Measurements from ENCODE around the gene C1QTNF2. TPM values are rescaled to one million over a fixed set of nuclear protein-coding genes. Genes with fewer than 3 reads are reported as not detected.

Gene C1QTNF2
- total RNA-seq, 4 donors from 2014 or later: 0.59 to 16.5 (median 3.0) TPM

DNA sequence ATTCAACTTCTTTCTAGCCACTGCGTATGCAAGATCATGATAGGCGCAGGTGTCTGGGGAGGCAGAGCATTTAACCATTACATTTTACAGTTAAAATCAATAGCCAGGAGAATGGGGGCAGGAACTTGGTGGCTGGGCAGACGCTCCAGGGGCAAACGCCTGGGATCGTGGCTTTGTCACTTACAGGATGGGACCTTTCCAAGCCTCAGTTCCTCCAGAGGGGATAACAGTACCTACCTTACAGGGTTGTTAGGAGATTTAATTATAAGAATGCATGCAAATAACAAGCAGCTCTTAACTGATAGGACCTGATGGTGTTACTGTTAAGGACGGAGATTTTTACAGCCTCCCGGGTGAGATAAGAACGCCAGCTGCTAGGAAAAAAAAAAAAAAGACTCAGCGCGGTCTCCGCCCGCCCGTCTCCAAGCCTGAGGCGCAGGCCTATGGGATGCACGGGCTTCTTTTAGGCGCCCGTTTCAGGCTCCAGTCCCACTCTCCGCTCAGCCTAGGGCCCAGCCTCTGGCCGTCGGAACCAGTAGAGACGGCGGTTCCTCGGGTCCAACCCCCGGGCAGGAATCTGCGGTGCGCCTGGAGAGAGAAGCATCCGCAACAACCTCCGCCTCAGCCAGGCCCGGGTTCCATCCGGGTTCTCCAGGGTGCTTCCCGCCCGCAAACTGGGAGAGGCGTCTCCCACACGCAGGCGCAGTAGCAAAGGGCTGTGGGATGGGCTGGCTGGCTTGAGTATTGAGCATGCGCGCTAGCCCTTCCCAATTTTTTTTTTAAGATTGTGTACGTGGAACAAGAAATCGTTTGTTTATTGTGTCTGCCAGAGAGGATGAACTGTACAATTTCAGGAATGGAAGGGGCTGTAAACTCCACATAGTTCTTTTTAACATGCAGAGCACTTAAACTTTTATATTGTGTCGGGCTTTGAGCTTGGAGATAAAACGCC is 29.3 kb upstream of the C1QTNF2 start, which contains the start of gene FAM200C:
TSS of gene FAM200C (minus strand) at position 653 of the 952 bp plus-strand sequence. CDS start 4,564 bp downstream, outside the sequence.
- Histone ChIP-seq H3K4me3 (peak within 1 kb of the TSS; percentile 55 to 74), H3K27me3 (no peaks in the 10 kb centered on the region), H3K4me1 (no peaks in the 10 kb centered on the region), H3K36me3 (no peaks in the 10 kb centered on the region), H3K9me3 (no peaks in the 10 kb centered on the region), H3K27ac (peak within 1 kb of the TSS; percentile 82 to 92)
- peak; percentile 89 to 90 for DNase-seq
- intact Hi-C loops (cut with DNase I; ENCODE audit: low total_unique reads): no loop called here
- TF ChIP-seq, protein P1, sequence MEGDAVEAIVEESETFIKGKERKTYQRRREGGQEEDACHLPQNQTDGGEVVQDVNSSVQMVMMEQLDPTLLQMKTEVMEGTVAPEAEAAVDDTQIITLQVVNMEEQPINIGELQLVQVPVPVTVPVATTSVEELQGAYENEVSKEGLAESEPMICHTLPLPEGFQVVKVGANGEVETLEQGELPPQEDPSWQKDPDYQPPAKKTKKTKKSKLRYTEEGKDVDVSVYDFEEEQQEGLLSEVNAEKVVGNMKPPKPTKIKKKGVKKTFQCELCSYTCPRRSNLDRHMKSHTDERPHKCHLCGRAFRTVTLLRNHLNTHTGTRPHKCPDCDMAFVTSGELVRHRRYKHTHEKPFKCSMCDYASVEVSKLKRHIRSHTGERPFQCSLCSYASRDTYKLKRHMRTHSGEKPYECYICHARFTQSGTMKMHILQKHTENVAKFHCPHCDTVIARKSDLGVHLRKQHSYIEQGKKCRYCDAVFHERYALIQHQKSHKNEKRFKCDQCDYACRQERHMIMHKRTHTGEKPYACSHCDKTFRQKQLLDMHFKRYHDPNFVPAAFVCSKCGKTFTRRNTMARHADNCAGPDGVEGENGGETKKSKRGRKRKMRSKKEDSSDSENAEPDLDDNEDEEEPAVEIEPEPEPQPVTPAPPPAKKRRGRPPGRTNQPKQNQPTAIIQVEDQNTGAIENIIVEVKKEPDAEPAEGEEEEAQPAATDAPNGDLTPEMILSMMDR (IDR thresholded peaks at IDR 0.05): no peak
- TF ChIP-seq POLR2A (IDR thresholded peaks at IDR 0.05): peak; percentile 87 to 95

- Histone ChIP-seq H3K4me3 (peak overlapping the region; percentile 55 to 74), H3K4me1 (no peaks in the 10 kb centered on the region), H3K27ac (peak overlapping the region in 1 of 2 donors; percentile 82), H3K9me3 (no peaks in the 10 kb centered on the region), H3K36me3 (no peaks in the 10 kb centered on the region), H3K27me3 (no peaks in the 10 kb centered on the region)
- no peak for DNase-seq
- TF ChIP-seq POLR2A (IDR thresholded peaks at IDR 0.05): no peak
- TF ChIP-seq, protein P1 (IDR thresholded peaks at IDR 0.05): no peak
- intact Hi-C loops (cut with DNase I; ENCODE audit: low total_unique reads): no loop called here
These were observed 28.4 kb upstream of the C1QTNF2 start for GRCh38 chr5:160398806-160399205.

DNA sequence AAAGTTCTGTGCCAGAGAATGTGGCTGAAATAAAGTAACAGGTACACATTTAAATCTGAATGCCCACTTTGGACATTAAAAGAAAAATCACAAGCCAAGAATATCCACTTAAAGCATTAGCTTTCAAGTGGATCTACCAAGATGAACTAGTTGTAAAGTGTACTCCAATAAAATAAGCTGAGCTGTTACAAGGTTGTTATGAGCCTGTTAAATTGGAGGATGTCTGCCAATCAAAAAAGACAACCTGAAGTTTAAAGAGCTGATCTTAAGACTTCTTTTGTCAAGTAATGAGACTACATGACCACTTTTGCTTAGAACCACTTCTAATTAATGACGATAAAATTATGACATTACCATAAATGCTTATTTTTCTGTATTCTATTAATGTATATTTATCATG is 27.1 kb upstream of the C1QTNF2 start:
- H3K9me3 ChIP-seq: no peaks in the 10 kb centered on the region
- intact Hi-C loops (cut with DNase I; ENCODE audit: low total_unique reads): no loop called here
- H3K36me3 ChIP-seq: no peaks in the 10 kb centered on the region
- H3K4me3 ChIP-seq: no peak overlapping the region
- no peaks in the 10 kb centered on the region for H3K4me1 ChIP-seq
- no peak overlapping the region for H3K27ac ChIP-seq
- no peak for DNase-seq
- TF ChIP-seq, protein P1 (IDR thresholded peaks at IDR 0.05): no peak
- no peak for TF ChIP-seq POLR2A (IDR thresholded peaks at IDR 0.05)
- no peaks in the 10 kb centered on the region for H3K27me3 ChIP-seq

DNA sequence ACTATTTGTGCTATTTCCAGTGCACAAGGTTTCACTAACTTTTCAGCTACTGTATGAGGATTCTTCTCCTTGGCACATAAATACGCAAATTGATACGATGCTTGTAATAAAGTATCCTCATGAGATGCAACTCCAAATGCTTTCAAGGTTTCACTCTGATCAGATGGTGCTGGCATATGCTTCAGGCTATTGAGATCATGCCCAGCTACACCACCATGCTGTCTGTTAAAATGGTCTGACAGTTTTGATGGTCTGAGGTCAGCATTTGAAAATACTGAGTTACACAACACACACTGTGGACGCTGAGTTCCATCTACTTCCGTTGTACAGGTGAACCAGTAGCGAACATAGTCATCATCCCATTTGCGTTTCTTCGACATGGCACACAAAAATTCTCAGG is 24.7 kb upstream of the C1QTNF2 start:
- no peak for DNase-seq
- no peaks in the 10 kb centered on the region for H3K9me3 ChIP-seq
- H3K4me3 ChIP-seq: no peak overlapping the region
- no peaks in the 10 kb centered on the region for H3K27me3 ChIP-seq
- H3K4me1 ChIP-seq: no peaks in the 10 kb centered on the region
- intact Hi-C loops (cut with DNase I; ENCODE audit: low total_unique reads): no loop called here
- TF ChIP-seq, protein P1 (IDR thresholded peaks at IDR 0.05): no peak
- TF ChIP-seq POLR2A (IDR thresholded peaks at IDR 0.05): no peak
- no peak overlapping the region for H3K27ac ChIP-seq
- no peaks in the 10 kb centered on the region for H3K36me3 ChIP-seq
